ENCODE data around the gene CDK14.

- TF ChIP-seq CTCF (IDR thresholded peaks at IDR 0.05) (no peak), POLR2A (IDR thresholded peaks at IDR 0.05) (no peak)
Measured at GRCh38 chr7:91164506-91164905, 568.4 kb downstream of the CDK14 start.
